ENCODE measurements around the gene NUAK2.

DNA sequence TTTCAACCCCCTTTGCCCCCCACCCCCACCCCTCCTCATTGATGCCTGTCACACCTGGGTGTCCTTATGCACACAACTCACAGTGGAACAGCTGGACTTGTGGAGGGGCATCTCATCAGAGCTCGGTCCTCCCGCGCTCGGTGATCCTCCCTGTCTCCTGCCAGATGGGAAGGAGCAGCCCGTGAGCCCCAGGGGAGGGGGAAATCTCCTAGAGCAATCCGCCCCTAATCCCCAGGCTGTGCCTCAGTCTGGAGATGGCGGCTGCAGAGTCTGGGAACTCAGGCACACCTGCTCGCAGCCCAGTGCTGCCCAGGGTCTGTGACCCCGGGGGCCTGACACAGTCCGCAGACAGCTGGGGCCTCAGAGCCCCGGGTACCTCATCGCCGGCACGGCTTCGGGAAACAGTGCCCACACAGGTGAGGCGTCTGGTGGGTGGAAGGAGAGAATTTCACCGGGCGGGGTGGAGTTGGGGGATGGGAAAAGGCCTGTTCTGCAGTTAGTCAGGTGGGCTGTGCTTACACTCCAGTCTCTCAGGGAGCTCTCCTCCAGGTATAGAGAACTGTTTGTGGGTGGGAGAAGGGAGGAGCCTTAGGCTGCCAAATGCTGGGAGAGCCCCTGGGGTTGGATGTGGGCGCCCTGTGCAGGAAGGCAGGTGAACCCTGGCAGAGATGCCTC lies 64.5 kb downstream of the NUAK2 start:
- TF ChIP-seq, protein P1, sequence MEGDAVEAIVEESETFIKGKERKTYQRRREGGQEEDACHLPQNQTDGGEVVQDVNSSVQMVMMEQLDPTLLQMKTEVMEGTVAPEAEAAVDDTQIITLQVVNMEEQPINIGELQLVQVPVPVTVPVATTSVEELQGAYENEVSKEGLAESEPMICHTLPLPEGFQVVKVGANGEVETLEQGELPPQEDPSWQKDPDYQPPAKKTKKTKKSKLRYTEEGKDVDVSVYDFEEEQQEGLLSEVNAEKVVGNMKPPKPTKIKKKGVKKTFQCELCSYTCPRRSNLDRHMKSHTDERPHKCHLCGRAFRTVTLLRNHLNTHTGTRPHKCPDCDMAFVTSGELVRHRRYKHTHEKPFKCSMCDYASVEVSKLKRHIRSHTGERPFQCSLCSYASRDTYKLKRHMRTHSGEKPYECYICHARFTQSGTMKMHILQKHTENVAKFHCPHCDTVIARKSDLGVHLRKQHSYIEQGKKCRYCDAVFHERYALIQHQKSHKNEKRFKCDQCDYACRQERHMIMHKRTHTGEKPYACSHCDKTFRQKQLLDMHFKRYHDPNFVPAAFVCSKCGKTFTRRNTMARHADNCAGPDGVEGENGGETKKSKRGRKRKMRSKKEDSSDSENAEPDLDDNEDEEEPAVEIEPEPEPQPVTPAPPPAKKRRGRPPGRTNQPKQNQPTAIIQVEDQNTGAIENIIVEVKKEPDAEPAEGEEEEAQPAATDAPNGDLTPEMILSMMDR (IDR thresholded peaks at IDR 0.05) = no peak
- no peak for TF ChIP-seq POLR2A (IDR thresholded peaks at IDR 0.05)
